GM23338 (cell line): ENCODE measurements around the gene MYO18B. TPM values are rescaled to one million over a fixed set of nuclear protein-coding genes. Genes with fewer than 3 reads are reported as not detected.

Experiments used
- ATAC-seq: fragments of 200-7000 bp; cut with Tn5 transposase; 3 replicates; pipeline ENCODE4 v1.9.1; 2020
- DNase-seq: peaks from one replicate; pipeline ENCODE4 v3.0.0-alpha.2; 2015; ENCODE audit warnings: low spot score
- H2AFZ ChIP-seq: fragments of 200-600 bp; sonication (generic); 2 replicates; pipeline ENCODE4 v1.8.0; 2016; ENCODE audit warnings: antibody characterized with exemption, mild to moderate bottlenecking, moderate library complexity
- H3F3A ChIP-seq: fragments of 200-600 bp; sonication (generic); replicated peaks from 2 replicates; pipeline ENCODE4 v1.8.0; 2017; ENCODE audit warnings: antibody characterized with exemption, mixed run types, low read depth
- H3K27ac ChIP-seq: fragments of 200-600 bp; sonication (generic); 2 replicates; pipeline ENCODE4 v1.6.1; 2016; ENCODE audit warnings: low read depth
- H3K27me3 ChIP-seq: fragments of 200-600 bp; sonication (generic); 2 replicates; pipeline ENCODE4 v1.8.0; 2016; ENCODE audit warnings: mild to moderate bottlenecking, mixed run types, moderate library complexity; ENCODE audit not compliant: insufficient read depth
- H3K36me3 ChIP-seq: fragments of 200-600 bp; sonication (generic); 2 replicates; pipeline ENCODE4 v1.8.0; 2016; ENCODE audit warnings: mild to moderate bottlenecking; ENCODE audit not compliant: insufficient read depth
- H3K4me1 ChIP-seq: fragments of 200-600 bp; sonication (generic); 2 replicates; pipeline ENCODE4 v1.8.0; 2016; ENCODE audit warnings: mild to moderate bottlenecking, moderate library complexity; ENCODE audit not compliant: insufficient read depth
- H3K4me2 ChIP-seq: fragments of 200-600 bp; sonication (generic); 2 replicates; pipeline ENCODE4 v1.7.1; 2017; ENCODE audit warnings: mixed run types
- H3K4me3 ChIP-seq: fragments of 200-600 bp; sonication (generic); 2 replicates; pipeline ENCODE4 v1.6.1; 2016; ENCODE audit warnings: mixed run types
- H3K79me2 ChIP-seq: fragments of 200-600 bp; sonication (generic); replicated peaks from 2 replicates; pipeline ENCODE4 v1.8.0; 2017; ENCODE audit warnings: mild to moderate bottlenecking; ENCODE audit not compliant: insufficient read depth
- H3K9me2 ChIP-seq: fragments of 200-600 bp; sonication (generic); 2 replicates; pipeline ENCODE4 v1.8.0; 2017; ENCODE audit not compliant: insufficient read depth
- H4K20me1 ChIP-seq: fragments of 200-600 bp; sonication (generic); replicated peaks from 2 replicates; pipeline ENCODE4 v1.8.0; 2017; ENCODE audit warnings: mild to moderate bottlenecking; ENCODE audit not compliant: insufficient read depth
- H3K27ac Mint-ChIP-seq: 2 replicates; pipeline ENCODE4 v1.8.0; 2020; ENCODE audit warnings: inconsistent platforms, mild to moderate bottlenecking, moderate library complexity, mixed read lengths
- H3K27me3 Mint-ChIP-seq: 3 replicates; pipeline ENCODE4 v1.8.0; 2022; ENCODE audit warnings: low read depth, mild to moderate bottlenecking, moderate library complexity, mixed read lengths, inconsistent platforms; ENCODE audit not compliant: insufficient read depth, poor library complexity
- H3K36me3 Mint-ChIP-seq: 3 replicates; pipeline ENCODE4 v1.8.0; 2021; ENCODE audit warnings: low read depth, mild to moderate bottlenecking, inconsistent platforms, moderate library complexity, mixed read lengths
- H3K4me1 Mint-ChIP-seq: 3 replicates; pipeline ENCODE4 v1.8.0; 2020; ENCODE audit warnings: mild to moderate bottlenecking, inconsistent platforms, mixed read lengths
- H3K4me3 Mint-ChIP-seq: 3 replicates; pipeline ENCODE4 v1.8.0; 2021; ENCODE audit warnings: moderate library complexity, mild to moderate bottlenecking, inconsistent platforms, mixed read lengths
- H3K9me3 Mint-ChIP-seq: 3 replicates; pipeline ENCODE4 v1.8.0; 2020; ENCODE audit warnings: moderate library complexity, mild to moderate bottlenecking, inconsistent platforms, mixed read lengths
- ETS1 ChIP-seq: IDR thresholded peaks from 2 replicates; pipeline ENCODE4 v1.6.1; 2016; ENCODE audit warnings: antibody characterized with exemption
- JUNB ChIP-seq: IDR thresholded peaks from one replicate; pipeline ENCODE4 v1.6.1; 2016; ENCODE audit warnings: antibody characterized with exemption; ENCODE audit not compliant: unreplicated experiment
- NANOG ChIP-seq: IDR thresholded peaks from 2 replicates; pipeline ENCODE4 v1.6.1; 2016; ENCODE audit warnings: antibody characterized with exemption, borderline replicate concordance
- POLR2AphosphoS5 ChIP-seq: IDR thresholded peaks from 2 replicates; pipeline ENCODE4 v1.6.1; 2016; ENCODE audit warnings: antibody characterized with exemption, low read depth
- STAT1 ChIP-seq: IDR thresholded peaks from one replicate; pipeline ENCODE4 v1.6.1; 2016; ENCODE audit warnings: antibody characterized with exemption; ENCODE audit not compliant: unreplicated experiment
- ZNF331 ChIP-seq: fragments of 250-450 bp; sonication (Bioruptor Pico); IDR thresholded peaks from 2 replicates; pipeline ENCODE4 v1.5.0; 2020; ENCODE audit warnings: low read depth, mild to moderate bottlenecking, moderate library complexity
- ZNF462 ChIP-seq: fragments of 250-450 bp; sonication (Bioruptor Pico); IDR thresholded peaks from 2 replicates; pipeline ENCODE4 v1.5.0; 2020; ENCODE audit warnings: mild to moderate bottlenecking, moderate library complexity
- polyA plus RNA-seq: library from polyadenylated mRNA; unstranded; fragments of >200 nt; fragmentation: Nextera tagmentation; extraction: Ambion mirVana; gene quantifications from 2 replicates; pipeline ENCODE4 v1.2.1, GENCODE V29; 2016
- total RNA-seq: library from RNA; depleted of rRNA; stranded (reverse); fragments of >200 nt; shearing (Covaris generic); gene quantifications from 2 replicates; pipeline ENCODE4 v1.2.3, GENCODE V29; 2014
- TF ChIP-seq, protein P1 (sequence below): IDR thresholded peaks from one replicate; pipeline ENCODE4 v1.6.1; 2018; ENCODE audit warnings: antibody characterized with exemption; ENCODE audit not compliant: unreplicated experiment

MYO18B gene
- total and polyA plus RNA-seq, 2 experiments from 2014 or later = 0.36 to 0.45 TPM

DNA sequence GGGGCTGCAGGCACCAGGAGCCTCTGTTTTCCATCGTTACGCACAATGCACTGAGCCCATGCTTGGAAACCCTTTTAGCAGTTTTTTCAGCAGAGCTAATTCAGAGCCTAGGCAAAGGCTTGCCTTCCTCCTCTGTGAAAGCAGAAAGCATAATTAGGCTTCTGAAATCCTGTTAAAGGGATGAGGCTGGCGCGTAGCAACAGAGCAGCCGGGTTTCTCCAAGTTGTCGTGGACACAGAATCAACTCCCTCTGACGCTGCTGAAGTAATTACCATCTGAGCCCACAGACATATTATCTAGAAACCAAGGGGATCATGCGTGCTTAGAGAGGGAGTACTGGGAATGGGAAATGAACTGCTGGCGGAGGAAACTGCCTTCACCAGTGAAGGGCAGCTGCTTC is 85.4 kb downstream of the MYO18B start:
- Histone ChIP-seq H4K20me1 (no peaks in the 10 kb centered on the region), H2AFZ (no peak overlapping the region), H3K4me2 (no peak overlapping the region), H3K36me3 (no peaks in the 10 kb centered on the region), H3K79me2 (no peaks in the 10 kb centered on the region), H3F3A (no peaks in the 10 kb centered on the region), H3K9me2 (no peaks in the 10 kb centered on the region), H3K4me3 (no peak overlapping the region), H3K27ac (no peak overlapping the region), H3K4me1 (no peaks in the 10 kb centered on the region), H3K27me3 (no peaks in the 10 kb centered on the region)
- TF ChIP-seq ETS1 (no peak), JUNB (no peak)
- no peaks in the 10 kb centered on the region for H3K4me1 Mint-ChIP-seq
- DNase-seq (no peak), ATAC-seq (no peak)
- H3K4me3 Mint-ChIP-seq = no peak overlapping the region
- peaks cover 5% of the 10 kb centered on the region for H3K27me3 Mint-ChIP-seq
- H3K27ac Mint-ChIP-seq = no peak overlapping the region
- no peaks in the 10 kb centered on the region for H3K36me3 Mint-ChIP-seq
- H3K9me3 Mint-ChIP-seq = peaks cover 10% of the 10 kb centered on the region

- Histone ChIP-seq H3F3A (no peaks in the 10 kb centered on the region), H3K4me3 (no peak overlapping the region), H3K27ac (no peak overlapping the region), H4K20me1 (no peaks in the 10 kb centered on the region), H3K36me3 (no peaks in the 10 kb centered on the region), H3K27me3 (no peaks in the 10 kb centered on the region), H3K4me1 (no peaks in the 10 kb centered on the region), H2AFZ (no peak overlapping the region), H3K4me2 (no peak overlapping the region), H3K79me2 (no peaks in the 10 kb centered on the region), H3K9me2 (no peaks in the 10 kb centered on the region)
- Mint-ChIP-seq H3K27ac (no peak overlapping the region), H3K36me3 (no peaks in the 10 kb centered on the region), H3K4me1 (no peaks in the 10 kb centered on the region), H3K4me3 (no peak overlapping the region), H3K27me3 (peaks cover 5% of the 10 kb centered on the region), H3K9me3 (peaks cover 5% of the 10 kb centered on the region; the same call in 1 of the 3 replicates)
- no peak for DNase-seq
- no peak for ATAC-seq
- TF ChIP-seq JUNB (no peak), STAT1 (no peak), ZNF331 (no peak), ZNF462 (no peak), POLR2AphosphoS5 (no peak), NANOG (no peak)
- TF ChIP-seq, protein P1, sequence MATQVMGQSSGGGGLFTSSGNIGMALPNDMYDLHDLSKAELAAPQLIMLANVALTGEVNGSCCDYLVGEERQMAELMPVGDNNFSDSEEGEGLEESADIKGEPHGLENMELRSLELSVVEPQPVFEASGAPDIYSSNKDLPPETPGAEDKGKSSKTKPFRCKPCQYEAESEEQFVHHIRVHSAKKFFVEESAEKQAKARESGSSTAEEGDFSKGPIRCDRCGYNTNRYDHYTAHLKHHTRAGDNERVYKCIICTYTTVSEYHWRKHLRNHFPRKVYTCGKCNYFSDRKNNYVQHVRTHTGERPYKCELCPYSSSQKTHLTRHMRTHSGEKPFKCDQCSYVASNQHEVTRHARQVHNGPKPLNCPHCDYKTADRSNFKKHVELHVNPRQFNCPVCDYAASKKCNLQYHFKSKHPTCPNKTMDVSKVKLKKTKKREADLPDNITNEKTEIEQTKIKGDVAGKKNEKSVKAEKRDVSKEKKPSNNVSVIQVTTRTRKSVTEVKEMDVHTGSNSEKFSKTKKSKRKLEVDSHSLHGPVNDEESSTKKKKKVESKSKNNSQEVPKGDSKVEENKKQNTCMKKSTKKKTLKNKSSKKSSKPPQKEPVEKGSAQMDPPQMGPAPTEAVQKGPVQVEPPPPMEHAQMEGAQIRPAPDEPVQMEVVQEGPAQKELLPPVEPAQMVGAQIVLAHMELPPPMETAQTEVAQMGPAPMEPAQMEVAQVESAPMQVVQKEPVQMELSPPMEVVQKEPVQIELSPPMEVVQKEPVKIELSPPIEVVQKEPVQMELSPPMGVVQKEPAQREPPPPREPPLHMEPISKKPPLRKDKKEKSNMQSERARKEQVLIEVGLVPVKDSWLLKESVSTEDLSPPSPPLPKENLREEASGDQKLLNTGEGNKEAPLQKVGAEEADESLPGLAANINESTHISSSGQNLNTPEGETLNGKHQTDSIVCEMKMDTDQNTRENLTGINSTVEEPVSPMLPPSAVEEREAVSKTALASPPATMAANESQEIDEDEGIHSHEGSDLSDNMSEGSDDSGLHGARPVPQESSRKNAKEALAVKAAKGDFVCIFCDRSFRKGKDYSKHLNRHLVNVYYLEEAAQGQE = no peak
Observed at GRCh38 chr22:25828422-25828821, 86.4 kb downstream of the MYO18B start.
